Choroid plexus epithelial cell (primary cell): ENCODE results near the gene TOMM34.

ENCODE experiments used
- DNase-seq: peaks from one replicate; pipeline ENCODE4 v3.0.0-alpha.2; 2010; ENCODE audit warnings: low read depth
- H3K4me3 ChIP-seq: 2 replicates; pipeline ENCODE4 v1.5.1; 2011; ENCODE audit warnings: low read depth, mild to moderate bottlenecking, control low read depth, low read length, moderate library complexity
- CTCF ChIP-seq: conservative IDR thresholded peaks from 2 replicates; pipeline ENCODE4 v1.5.1; 2011; ENCODE audit warnings: low read depth, mild to moderate bottlenecking, control low read depth, inconsistent platforms, low read length, moderate library complexity

Gene TOMM34

GRCh38 chr20:44990425-44990824 lies 30.2 kb upstream of the TOMM34 start:
- H3K4me3 ChIP-seq, result no peak overlapping the region
- no peak for TF ChIP-seq CTCF
- peak; percentile 25 for DNase-seq

- no peak for TF ChIP-seq CTCF
- DNase-seq, result no peak
- H3K4me3 ChIP-seq, result no peak overlapping the region
Observed at GRCh38 chr20:44988631-44989171, 28.5 kb upstream of the TOMM34 start.

GRCh38 chr20:44983093-44983674 lies 23.0 kb upstream of the TOMM34 start:
- DNase-seq, result no peak
- TF ChIP-seq CTCF, result no peak
- H3K4me3 ChIP-seq, result no peak overlapping the region

- no peak overlapping the region for H3K4me3 ChIP-seq
- no peak for DNase-seq
- no peak for TF ChIP-seq CTCF
Observed at GRCh38 chr20:44981736-44982406, 21.7 kb upstream of the TOMM34 start.

GRCh38 chr20:44979090-44979621 lies 19.0 kb upstream of the TOMM34 start:
- DNase-seq, result peak; percentile 81
- TF ChIP-seq CTCF, result no peak
- H3K4me3 ChIP-seq, result no peak overlapping the region

- no peak for DNase-seq
- H3K4me3 ChIP-seq, result no peak overlapping the region
- no peak for TF ChIP-seq CTCF
Observed at GRCh38 chr20:44976698-44977097, 16.5 kb upstream of the TOMM34 start.
